Measurements from ENCODE around the gene NLN.

NLN gene

GRCh38 chr5:65816729-65817128 is 94.7 kb downstream of the NLN start:
- TF ChIP-seq CTCF (conservative IDR thresholded peaks at IDR 0.05; ENCODE audit: low read depth, low read length): no peak
- no peak for DNase-seq (ENCODE audit: low read depth)
- H3K4me3 ChIP-seq (ENCODE audit: low read length): no peak overlapping the region

GRCh38 chr5:65817931-65818330 is 95.9 kb downstream of the NLN start:
- no peak for TF ChIP-seq CTCF (conservative IDR thresholded peaks at IDR 0.05; ENCODE audit: low read depth, low read length)
- no peak overlapping the region for H3K4me3 ChIP-seq (ENCODE audit: low read length)
- no peak for DNase-seq (ENCODE audit: low read depth)

GRCh38 chr5:65818592-65818991 is 96.6 kb downstream of the NLN start:
- TF ChIP-seq CTCF (conservative IDR thresholded peaks at IDR 0.05; ENCODE audit: low read depth, low read length): no peak
- DNase-seq (ENCODE audit: low read depth): no peak
- no peak overlapping the region for H3K4me3 ChIP-seq (ENCODE audit: low read length)

DNA sequence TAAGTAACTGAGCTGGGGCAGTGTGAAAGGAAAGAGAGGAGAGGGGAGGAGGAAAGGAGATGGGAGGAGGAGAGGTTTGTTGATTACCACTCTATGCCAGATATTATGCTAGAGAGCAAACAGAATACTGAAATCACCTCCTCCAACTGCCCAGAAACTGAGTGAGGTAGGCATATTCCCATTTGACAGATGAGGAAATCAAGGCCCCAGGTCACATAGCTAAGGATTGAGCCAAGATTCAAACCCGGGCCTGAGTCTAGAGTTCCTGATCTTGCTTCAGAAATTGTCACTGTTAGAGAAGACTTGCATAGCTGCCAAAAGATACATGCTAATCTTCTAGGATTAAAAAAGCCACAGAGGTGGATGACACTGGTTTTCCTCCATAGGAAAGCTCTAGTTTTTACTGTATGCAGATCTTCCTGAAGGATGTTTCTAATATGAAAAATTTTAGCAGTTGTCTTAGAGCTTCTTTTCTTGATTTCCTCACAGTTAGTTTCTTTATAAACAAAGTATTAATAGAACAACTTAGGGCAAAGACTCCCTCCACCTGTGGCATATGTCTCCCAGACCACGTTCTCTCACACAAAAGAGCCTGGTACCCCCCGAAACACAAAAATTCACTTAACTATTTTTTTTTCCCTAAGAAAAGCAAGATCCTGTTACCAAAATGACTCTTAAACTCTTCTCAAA is 97.4 kb downstream of the NLN start:
- H3K4me3 ChIP-seq (ENCODE audit: low read length): no peak overlapping the region
- DNase-seq (ENCODE audit: low read depth): no peak
- TF ChIP-seq CTCF (conservative IDR thresholded peaks at IDR 0.05; ENCODE audit: low read depth, low read length): no peak

- DNase-seq (ENCODE audit: low read depth): no peak
- TF ChIP-seq CTCF (conservative IDR thresholded peaks at IDR 0.05; ENCODE audit: low read depth, low read length): no peak
- H3K4me3 ChIP-seq (ENCODE audit: low read length): no peak overlapping the region
These were observed 97.9 kb downstream of the NLN start for GRCh38 chr5:65819905-65820240.

- DNase-seq (ENCODE audit: low read depth): no peak
- H3K4me3 ChIP-seq (ENCODE audit: low read length): no peak overlapping the region
- TF ChIP-seq CTCF (conservative IDR thresholded peaks at IDR 0.05; ENCODE audit: low read depth, low read length): no peak
These were observed 98.4 kb downstream of the NLN start for GRCh38 chr5:65820373-65820772.

- H3K4me3 ChIP-seq (ENCODE audit: low read length): no peak overlapping the region
- no peak for TF ChIP-seq CTCF (conservative IDR thresholded peaks at IDR 0.05; ENCODE audit: low read depth, low read length)
These were observed 100.0 kb downstream of the NLN start for GRCh38 chr5:65821966-65822365.

More at GRCh38 chr5:65821966-65822365, 100.0 kb downstream of the NLN start:
- DNase-seq (ENCODE audit: low read depth): no peak
